B cell (primary cell): ENCODE data around the gene NCS1. TPM values are rescaled to one million over a fixed set of nuclear protein-coding genes. Genes with fewer than 3 reads are reported as not detected.

Experiments used
- ATAC-seq: fragments of 200-7000 bp; cut with Tn5 transposase; one replicate; pipeline ENCODE4 v1.10.0; 2021; ENCODE audit warnings: low read depth, mild to moderate bottlenecking, moderate number of reproducible peaks, moderate library complexity
- CTCF ChIA-PET: fragments of 350-600 bp; sonication (Branson Sonifier 250); formaldehyde crosslinking; loops from one replicate; lab custom pipeline; 2021; ENCODE audit warnings: antibody characterized with exemption, inconsistent platforms; lab: Charles Lee
- POLR2A ChIA-PET: fragments of 350-600 bp; sonication (Branson Sonifier 250); formaldehyde crosslinking; loops from one replicate; lab custom pipeline; 2021; ENCODE audit warnings: antibody characterized with exemption; lab: Charles Lee
- DNase-seq: peaks from one replicate; pipeline ENCODE4 v3.0.0; 2013
- H2AFZ ChIP-seq: 2 replicates; pipeline ENCODE4 v1.6.1; 2012; ENCODE audit warnings: mild to moderate bottlenecking, low read depth, low read length; ENCODE audit not compliant: insufficient read depth, poor library complexity, severe bottlenecking
- H3K27ac ChIP-seq, 2 donors: 1 replicate in 1 of 2; 2 replicates in 1 of 2; pipeline ENCODE4 v1.5.1; 2012 to 2013; ENCODE audit warnings: low read length in 2 of 2, mild to moderate bottlenecking in 2 of 2, moderate library complexity in 1 of 2
- H3K27me3 ChIP-seq, 4 experiments: fragments of 200-600 bp in 1 of 4; sonication (generic) in 1 of 4; replicated peaks in 1 of 4; 1 replicate in 2 of 4; 2 replicates in 2 of 4; pipeline versions ENCODE4 v1.6.1 to v1.7.0; 2013 to 2016; ENCODE audit warnings: low read length in 3 of 4, mild to moderate bottlenecking in 2 of 4, mixed read lengths in 1 of 4, moderate library complexity in 1 of 4; ENCODE audit not compliant: insufficient read depth in 4 of 4, control insufficient read depth in 3 of 4; ENCODE audit errors: control extremely low read depth in 1 of 4
- H3K36me3 ChIP-seq, 2 experiments: replicated peaks in 1 of 2; 1 replicate in 1 of 2; 2 replicates in 1 of 2; pipeline versions ENCODE4 v1.6.1 to v1.7.1; 2013; ENCODE audit warnings: low read length in 1 of 2; ENCODE audit not compliant: insufficient read depth in 2 of 2, control insufficient read depth in 1 of 2; ENCODE audit errors: control extremely low read depth in 1 of 2, extremely low read depth in 1 of 2
- H3K4me1 ChIP-seq, 2 donors: fragments of 200-600 bp in 1 of 2; sonication (generic) in 1 of 2; 1 replicate in 1 of 2; 2 replicates in 1 of 2; pipeline versions ENCODE4 v1.5.1 to v1.6.1; 2013 to 2017; ENCODE audit warnings: low read length in 2 of 2; ENCODE audit not compliant: control insufficient read depth in 2 of 2, insufficient read depth in 2 of 2
- H3K4me2 ChIP-seq: replicated peaks from 2 replicates; pipeline ENCODE3; 2012; ENCODE audit warnings: mild to moderate bottlenecking, low read depth, low read length; ENCODE audit not compliant: poor library complexity, severe bottlenecking
- H3K4me3 ChIP-seq, 5 experiments: fragments of 200-600 bp in 1 of 5; sonication (generic) in 1 of 5; 1 replicate in 3 of 5; 2 replicates in 2 of 5; pipeline versions ENCODE4 v1.5.1 to v1.7.0; 2011 to 2016; ENCODE audit warnings: low read length in 4 of 5, mild to moderate bottlenecking in 4 of 5, low read depth in 2 of 5, control low read depth in 1 of 5, moderate library complexity in 1 of 5; ENCODE audit not compliant: insufficient read depth in 1 of 5; ENCODE audit errors: control extremely low read depth in 1 of 5, extremely low read depth in 1 of 5
- H3K79me2 ChIP-seq: fragments of 200-600 bp; sonication (generic); one replicate; pipeline ENCODE4 v1.6.0; 2016; ENCODE audit warnings: low read length; ENCODE audit not compliant: control insufficient read depth, insufficient read depth
- H3K9ac ChIP-seq: fragments of 200-600 bp; sonication (generic); 2 replicates; pipeline ENCODE4 v1.6.1; 2017; ENCODE audit warnings: mild to moderate bottlenecking, low read length, moderate library complexity
- H3K9me3 ChIP-seq, 3 donors: one replicate each; pipeline versions ENCODE4 v1.6.1 to v1.7.1; 2013; ENCODE audit warnings: low read length in 2 of 3; ENCODE audit not compliant: control insufficient read depth in 2 of 3, insufficient read depth in 1 of 3; ENCODE audit errors: control extremely low read depth in 1 of 3
- H4K20me1 ChIP-seq: 2 replicates; pipeline ENCODE4 v1.6.0; 2012; ENCODE audit warnings: mild to moderate bottlenecking, low read length; ENCODE audit not compliant: insufficient read depth, control insufficient read depth, poor library complexity, severe bottlenecking
- H3K27ac Mint-ChIP-seq: one replicate; pipeline ENCODE4 v1.8.0; 2021; ENCODE audit warnings: mixed read lengths
- H3K27me3 Mint-ChIP-seq: one replicate; pipeline ENCODE4 v1.8.0; 2021; ENCODE audit warnings: mixed read lengths
- H3K4me1 Mint-ChIP-seq: one replicate; pipeline ENCODE4 v1.8.0; 2021; ENCODE audit warnings: mixed read lengths
- H3K4me3 Mint-ChIP-seq: one replicate; pipeline ENCODE4 v1.8.0; 2021; ENCODE audit warnings: mixed read lengths
- H3K9me3 Mint-ChIP-seq: one replicate; pipeline ENCODE4 v1.8.0; 2022; ENCODE audit warnings: mixed read lengths; ENCODE audit not compliant: insufficient read depth
- CTCF ChIP-seq: fragments of 200-600 bp; IDR thresholded peaks from one replicate; pipeline ENCODE4 v1.8.0; 2022; ENCODE audit warnings: antibody characterized with exemption, mild to moderate bottlenecking
- EZH2 ChIP-seq: IDR thresholded peaks from 2 replicates; pipeline ENCODE4 v1.6.1; 2012; ENCODE audit warnings: borderline replicate concordance, low read depth, mild to moderate bottlenecking, moderate library complexity, low read length; ENCODE audit not compliant: insufficient read depth, poor library complexity, severe bottlenecking
- WGBS: methylation state at CpG from one replicate; pipeline ENCODE4 v1.1.5; 2013; ENCODE audit warnings: missing lambda C conversion rate; ENCODE audit not compliant: insufficient coverage; 5-methylcytosine and 5-hydroxymethylcytosine counted together
- intact Hi-C: fragments of 100-400 bp; cut with micrococcal nuclease; formaldehyde crosslinking; loops from one replicate; pipeline ENCODE4 v1.10.0; 2022
- polyA plus RNA-seq: library from polyadenylated mRNA; depleted of rRNA; stranded (reverse); fragments of >200 nt; gene quantifications from 2 replicates; pipeline ENCODE4 v1.2.3, GENCODE V29; 2012
- total RNA-seq, 2 donors: library from RNA; stranded (reverse); fragments of 120-200 nt in 1 of 2; gene quantifications; 1 replicate in 1 of 2; 2 replicates in 1 of 2; pipeline versions ENCODE4 v1.2.3 to v1.2.4, GENCODE V29; 2013 to 2022

Gene NCS1
- total and polyA plus RNA-seq, 2 donors (not counting 1 experiment from before 2014, with no cell fraction given): 0.39 TPM; not detected in 1

- intact Hi-C loops: no loop called here
- peaks cover 0 to 3% (median 0%) of the 10 kb centered on the region in 4 experiments for H3K27me3 ChIP-seq
- DNase-seq (no peak), ATAC-seq (no peak)
- H3K4me1 ChIP-seq: no peaks in the 10 kb centered on the region
- H3K27ac Mint-ChIP-seq: no peak overlapping the region
- H4K20me1 ChIP-seq: no peaks in the 10 kb centered on the region
- H3K4me2 ChIP-seq: no peak overlapping the region
- ChIA-PET POLR2A (interaction anchor here (0.7 kb wide), 1 partner anchor 416 kb away, joined by 5 read pairs; no protein-coding TSS in a partner anchor), CTCF (no interaction called here)
- H3K4me1 Mint-ChIP-seq: no peaks in the 10 kb centered on the region
- no peak overlapping the region for H3K9ac ChIP-seq
- TF ChIP-seq CTCF: no peak
- no peak for TF ChIP-seq EZH2
- 84% methylated on average over 12 of the region's 12 CpGs for WGBS
- no peak overlapping the region for H3K4me3 Mint-ChIP-seq
- peaks cover 3% of the 10 kb centered on the region for H3K27me3 Mint-ChIP-seq
- H3K79me2 ChIP-seq: no peaks in the 10 kb centered on the region
- H3K27ac ChIP-seq: no peak overlapping the region
- H2AFZ ChIP-seq: no peak overlapping the region
- H3K4me3 ChIP-seq: no peak overlapping the region
- H3K9me3 Mint-ChIP-seq: no peaks in the 10 kb centered on the region
- peaks cover 0 to under 1% (median 0%) of the 10 kb centered on the region in 3 donors for H3K9me3 ChIP-seq
- no peaks in the 10 kb centered on the region for H3K36me3 ChIP-seq
These were observed 16.6 kb upstream of the NCS1 start for GRCh38 chr9:130155647-130156046.

GRCh38 chr9:130156672-130157071 lies 15.5 kb upstream of the NCS1 start:
- ATAC-seq (no peak), DNase-seq (no peak)
- Mint-ChIP-seq H3K9me3 (no peaks in the 10 kb centered on the region), H3K27me3 (peaks cover 3% of the 10 kb centered on the region), H3K4me1 (no peaks in the 10 kb centered on the region), H3K4me3 (no peak overlapping the region), H3K27ac (no peak overlapping the region)
- peaks cover 0 to 3% (median 0%) of the 10 kb centered on the region in 3 donors for H3K9me3 ChIP-seq
- no peak overlapping the region for H3K4me3 ChIP-seq
- H3K9ac ChIP-seq: no peak overlapping the region
- ChIA-PET POLR2A (no interaction called here), CTCF (no interaction called here)
- H3K27ac ChIP-seq: no peak overlapping the region
- no peak overlapping the region for H2AFZ ChIP-seq
- TF ChIP-seq EZH2 (no peak), CTCF (no peak)
- no peaks in the 10 kb centered on the region for H3K79me2 ChIP-seq
- no peak overlapping the region for H3K4me2 ChIP-seq
- H3K27me3 ChIP-seq: peaks cover 0 to 3% (median 0%) of the 10 kb centered on the region in 4 experiments
- 88% methylated on average over 4 of the region's 6 CpGs for WGBS
- H3K4me1 ChIP-seq: no peaks in the 10 kb centered on the region
- no peaks in the 10 kb centered on the region for H3K36me3 ChIP-seq
- H4K20me1 ChIP-seq: no peaks in the 10 kb centered on the region
- intact Hi-C loops: no loop called here
